RWPE2 (cell line): ENCODE measurements around the gene GPRIN2.

Source experiments
- ATAC-seq: fragments of 200-7000 bp; cut with Tn5 transposase; 3 replicates; pipeline ENCODE4 v1.9.1; 2021; ENCODE audit warnings: low read depth
- DNase-seq: peaks from one replicate; pipeline ENCODE4 v3.0.0-alpha.2; 2020; ENCODE audit warnings: low spot score
- H3K27ac ChIP-seq: fragments of 450-650 bp; 2 replicates; pipeline ENCODE4 v1.5.1; 2017; ENCODE audit warnings: mild to moderate bottlenecking; ENCODE audit not compliant: poor library complexity, severe bottlenecking
- H3K27me3 ChIP-seq: fragments of 250-450 bp; sonication (Bioruptor Pico); 2 replicates; pipeline ENCODE4 v1.5.1; 2021; ENCODE audit warnings: mild to moderate bottlenecking, moderate library complexity; ENCODE audit not compliant: insufficient read depth, poor library complexity, severe bottlenecking
- H3K36me3 ChIP-seq: fragments of 250-450 bp; sonication (Bioruptor Pico); 2 replicates; pipeline ENCODE4 v1.5.1; 2020; ENCODE audit warnings: low read depth, mild to moderate bottlenecking, moderate library complexity
- H3K4me1 ChIP-seq: fragments of 250-450 bp; sonication (Bioruptor Pico); 2 replicates; pipeline ENCODE4 v1.5.1; 2021; ENCODE audit warnings: mild to moderate bottlenecking, moderate library complexity; ENCODE audit not compliant: insufficient read depth, poor library complexity, severe bottlenecking
- H3K4me3 ChIP-seq: fragments of 250-450 bp; sonication (Bioruptor Pico); 2 replicates; pipeline ENCODE4 v1.5.1; 2021; ENCODE audit warnings: mild to moderate bottlenecking, moderate library complexity; ENCODE audit not compliant: severe bottlenecking
- H3K9me3 ChIP-seq: fragments of 250-450 bp; sonication (Bioruptor Pico); 2 replicates; pipeline ENCODE4 v1.5.1; 2021; ENCODE audit warnings: mild to moderate bottlenecking, moderate library complexity; ENCODE audit not compliant: severe bottlenecking
- TF ChIP-seq, protein P1 (sequence below): fragments of 450-650 bp; IDR thresholded peaks from one replicate; pipeline ENCODE4 v1.5.1; 2017; ENCODE audit warnings: mild to moderate bottlenecking, moderate library complexity; ENCODE audit not compliant: poor library complexity, severe bottlenecking

Gene GPRIN2

DNA sequence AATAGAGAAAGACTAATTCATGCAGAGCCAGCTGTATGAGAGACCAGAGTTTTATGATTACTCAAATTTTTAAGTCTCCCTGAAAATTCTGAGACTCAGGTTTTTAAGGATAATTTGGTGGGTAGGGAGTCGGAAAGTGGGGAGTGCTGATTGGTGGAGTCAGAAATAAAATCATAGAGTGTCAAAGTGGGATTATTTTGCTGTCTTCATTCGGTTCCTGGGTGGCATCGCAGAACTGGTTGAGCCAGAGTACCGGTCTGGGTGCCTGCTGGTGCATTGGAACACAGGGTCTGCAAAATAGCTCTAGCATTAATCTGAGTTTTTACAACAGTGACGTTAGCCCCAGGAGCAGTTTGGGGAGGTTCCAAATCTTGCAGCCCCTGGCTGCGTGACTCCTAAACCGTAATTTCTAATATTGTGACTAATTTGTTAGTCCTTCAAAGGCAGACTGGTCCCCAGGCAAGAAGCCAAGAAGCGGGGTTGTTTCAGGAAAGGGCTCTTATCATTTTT is 32.4 kb downstream of the GPRIN2 start:
- no peak overlapping the region for H3K4me3 ChIP-seq
- H3K4me1 ChIP-seq: peaks cover 32% of the 10 kb centered on the region
- DNase-seq: peak; percentile 97

DNA sequence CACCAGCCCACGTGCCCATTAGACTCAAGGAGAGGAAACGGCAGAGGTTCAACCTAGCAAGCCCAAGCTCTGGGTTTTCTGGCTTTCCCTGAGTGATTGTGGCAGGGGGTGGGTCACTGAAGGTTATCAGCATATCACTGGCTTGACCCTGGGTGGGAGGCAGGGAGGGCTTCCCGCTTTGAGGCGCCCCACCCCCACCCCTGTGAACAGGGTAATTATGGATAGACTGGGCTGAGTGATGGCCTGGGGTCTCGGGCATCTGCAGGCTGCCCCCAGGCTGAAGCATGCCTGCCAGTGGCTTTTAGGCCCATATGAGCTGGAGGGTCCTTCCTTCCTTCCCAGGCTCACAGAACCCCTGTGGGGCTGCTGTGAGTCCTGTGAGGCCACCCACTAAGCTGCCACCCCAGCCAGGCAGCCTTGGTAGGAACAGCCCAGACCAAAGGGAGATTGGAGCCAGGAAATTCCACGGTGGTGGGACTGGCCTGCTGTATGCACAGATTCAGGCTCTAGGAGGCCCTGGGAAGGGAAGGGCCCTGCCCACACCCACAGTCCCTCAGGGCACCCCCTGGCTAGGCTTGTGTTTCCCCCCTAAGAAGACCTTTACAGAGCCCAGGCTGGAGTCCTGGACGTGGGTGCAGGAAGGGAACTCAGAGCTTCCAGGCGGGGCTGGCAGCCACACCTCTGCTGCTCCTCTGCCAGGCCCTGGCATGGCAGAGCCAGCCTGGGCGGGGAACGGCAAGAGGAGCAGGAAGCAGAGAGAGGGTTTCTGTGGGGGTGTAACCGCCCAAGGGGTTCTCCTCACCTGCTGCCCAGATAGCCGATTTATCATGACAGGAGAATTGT is 33.1 kb downstream of the GPRIN2 start:
- DNase-seq (peak; percentile 93), ATAC-seq (peak; percentile 75)

More for the DNA sequence above, 32.4 kb downstream of the GPRIN2 start:
- TF ChIP-seq, protein P1, sequence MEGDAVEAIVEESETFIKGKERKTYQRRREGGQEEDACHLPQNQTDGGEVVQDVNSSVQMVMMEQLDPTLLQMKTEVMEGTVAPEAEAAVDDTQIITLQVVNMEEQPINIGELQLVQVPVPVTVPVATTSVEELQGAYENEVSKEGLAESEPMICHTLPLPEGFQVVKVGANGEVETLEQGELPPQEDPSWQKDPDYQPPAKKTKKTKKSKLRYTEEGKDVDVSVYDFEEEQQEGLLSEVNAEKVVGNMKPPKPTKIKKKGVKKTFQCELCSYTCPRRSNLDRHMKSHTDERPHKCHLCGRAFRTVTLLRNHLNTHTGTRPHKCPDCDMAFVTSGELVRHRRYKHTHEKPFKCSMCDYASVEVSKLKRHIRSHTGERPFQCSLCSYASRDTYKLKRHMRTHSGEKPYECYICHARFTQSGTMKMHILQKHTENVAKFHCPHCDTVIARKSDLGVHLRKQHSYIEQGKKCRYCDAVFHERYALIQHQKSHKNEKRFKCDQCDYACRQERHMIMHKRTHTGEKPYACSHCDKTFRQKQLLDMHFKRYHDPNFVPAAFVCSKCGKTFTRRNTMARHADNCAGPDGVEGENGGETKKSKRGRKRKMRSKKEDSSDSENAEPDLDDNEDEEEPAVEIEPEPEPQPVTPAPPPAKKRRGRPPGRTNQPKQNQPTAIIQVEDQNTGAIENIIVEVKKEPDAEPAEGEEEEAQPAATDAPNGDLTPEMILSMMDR: no peak
- peak overlapping the region; percentile 96 for H3K27ac ChIP-seq
- no peaks in the 10 kb centered on the region for H3K36me3 ChIP-seq
- no peaks in the 10 kb centered on the region for H3K9me3 ChIP-seq
- no peaks in the 10 kb centered on the region for H3K27me3 ChIP-seq
- ATAC-seq: peak; percentile 61

DNA sequence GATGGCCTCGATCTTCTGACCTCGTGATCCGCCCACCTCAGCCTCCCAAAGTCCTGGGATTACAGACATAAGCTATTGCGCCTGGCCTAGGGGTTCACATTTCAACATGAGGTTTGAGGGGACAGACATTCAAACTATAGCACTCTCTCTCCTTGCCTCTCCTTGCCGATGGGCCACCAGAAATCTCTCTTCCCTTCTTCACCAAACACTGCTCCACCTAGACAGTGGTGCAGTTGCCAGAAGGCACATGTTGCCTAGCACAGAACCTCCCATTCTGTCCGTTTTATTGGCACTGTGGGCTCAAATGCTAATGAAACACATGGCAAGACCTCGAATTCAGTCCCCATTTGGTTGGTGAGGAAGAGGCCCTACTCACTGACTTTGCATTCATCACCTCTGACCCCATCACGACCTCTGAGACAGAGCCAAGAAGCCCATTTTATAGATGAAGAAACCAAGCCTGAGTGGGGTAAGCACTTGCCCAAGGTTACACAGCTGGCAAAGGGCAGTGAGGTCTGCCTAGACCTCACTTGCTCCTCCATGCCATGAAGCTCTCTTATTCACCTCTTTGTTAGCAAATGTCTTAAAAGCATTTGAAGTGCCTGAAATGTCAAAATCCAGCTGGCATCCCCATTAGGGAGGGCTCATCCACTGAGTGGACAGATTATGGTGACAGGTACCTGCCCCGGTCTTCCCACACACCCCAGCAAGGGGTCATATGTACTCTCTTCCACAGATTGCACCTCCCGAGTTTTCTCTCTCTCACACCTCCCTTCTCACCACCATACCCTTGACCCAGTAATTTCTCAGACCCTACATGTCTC is 34.0 kb downstream of the GPRIN2 start:
- no peaks in the 10 kb centered on the region for H3K27me3 ChIP-seq
- peak overlapping the region; percentile 96 for H3K27ac ChIP-seq
- TF ChIP-seq, protein P1: no peak
- H3K9me3 ChIP-seq: no peaks in the 10 kb centered on the region
- H3K4me3 ChIP-seq: no peak overlapping the region
- no peaks in the 10 kb centered on the region for H3K36me3 ChIP-seq
- H3K4me1 ChIP-seq: peaks cover 32% of the 10 kb centered on the region
- DNase-seq (peak; percentile 52), ATAC-seq (no peak)

More for the DNA sequence above, 33.1 kb downstream of the GPRIN2 start:
- TF ChIP-seq, protein P1: no peak
- Histone ChIP-seq H3K36me3 (no peaks in the 10 kb centered on the region), H3K27me3 (no peaks in the 10 kb centered on the region), H3K27ac (peak overlapping the region; percentile 96), H3K4me3 (no peak overlapping the region), H3K4me1 (peaks cover 32% of the 10 kb centered on the region), H3K9me3 (no peaks in the 10 kb centered on the region)

DNA sequence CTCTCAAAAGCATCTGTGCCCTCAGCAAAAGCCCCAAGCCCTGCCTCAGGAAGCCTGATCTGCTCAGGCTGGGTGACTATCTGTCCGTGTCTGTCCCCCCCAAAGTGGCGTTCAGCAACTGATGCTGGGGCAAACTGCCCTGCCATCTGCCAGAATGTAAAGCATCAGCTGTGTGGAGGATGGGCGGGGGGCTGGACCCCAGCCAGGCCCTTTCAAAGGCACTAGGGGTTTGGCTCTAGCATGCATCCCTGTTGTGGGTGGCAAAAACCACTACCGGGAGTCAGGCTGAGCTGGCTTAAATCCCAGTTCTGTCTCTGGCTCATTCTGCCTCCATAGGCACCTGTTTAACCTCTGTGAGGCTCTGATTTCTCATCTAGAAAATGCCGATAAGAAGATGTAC is 35.5 kb downstream of the GPRIN2 start:
- TF ChIP-seq, protein P1: no peak
- ATAC-seq (no peak), DNase-seq (peak; percentile 68)
- Histone ChIP-seq H3K9me3 (no peaks in the 10 kb centered on the region), H3K27ac (no peak overlapping the region), H3K36me3 (no peaks in the 10 kb centered on the region), H3K4me1 (peaks cover 31% of the 10 kb centered on the region), H3K27me3 (no peaks in the 10 kb centered on the region), H3K4me3 (no peak overlapping the region)
